Measurements from ENCODE around the gene KCNIP1. TPM values are rescaled to one million over a fixed set of nuclear protein-coding genes. Genes with fewer than 3 reads are reported as not detected.
A peak's percentile ranks its signal among the peaks of the same experiment; 100 is the strongest.

KCNIP1 gene
- total RNA-seq, 2 donors from 2014 or later: not detected

DNA sequence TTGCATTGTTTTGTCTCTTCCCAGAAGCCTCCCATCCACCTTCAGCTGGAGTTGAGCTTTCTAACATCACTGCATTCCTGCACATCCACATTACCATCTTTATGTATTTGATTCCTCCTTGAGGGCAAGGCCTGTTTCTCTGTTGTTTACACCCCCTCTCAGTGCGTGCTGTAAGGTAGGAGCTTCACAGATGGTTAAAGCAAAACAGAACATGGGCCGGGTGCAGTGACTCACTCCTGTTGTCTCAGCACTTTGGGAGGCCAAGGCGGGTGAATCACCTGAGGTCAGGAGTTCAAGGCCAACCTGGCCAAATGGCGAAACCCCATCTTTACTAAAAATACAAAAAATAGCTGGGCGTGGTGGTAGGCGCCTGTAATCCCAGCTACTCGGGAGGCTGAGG, 110.9 kb downstream of the KCNIP1 start:
- Histone ChIP-seq H3K27ac (ENCODE audit: low read depth, low read length) (no peak overlapping the region), H3K36me3 (ENCODE audit: control insufficient read depth, insufficient read depth, low read length) (no peaks in the 10 kb centered on the region), H3K4me3 (ENCODE audit: low read length) (no peak overlapping the region), H3K4me1 (ENCODE audit: control insufficient read depth, insufficient read depth, low read length) (no peaks in the 10 kb centered on the region), H3K27me3 (ENCODE audit: control insufficient read depth, insufficient read depth, low read length, poor library complexity, severe bottlenecking) (peaks cover 42% of the 10 kb centered on the region), H3K9ac (ENCODE audit: extremely low read depth, low read length, poor library complexity, severe bottlenecking) (no peak overlapping the region), H3K9me3 (ENCODE audit: control insufficient read depth, low read length) (no peaks in the 10 kb centered on the region)
- peak; percentile 63 for DNase-seq
- 83 to 88% methylated on average over 7 of the region's 7 CpGs for WGBS, 2 experiments (ENCODE audit: insufficient coverage in 1 of 2, insufficient read length in 1 of 2)
- Mint-ChIP-seq H3K9me3 (no peaks in the 10 kb centered on the region), H3K27me3 (ENCODE audit: insufficient read depth) (peaks cover 2% of the 10 kb centered on the region), H3K4me3 (no peak overlapping the region), H3K4me1 (peaks cover 10% of the 10 kb centered on the region), H3K27ac (no peak overlapping the region), H3K36me3 (ENCODE audit: low read depth) (no peaks in the 10 kb centered on the region)
- TF ChIP-seq, protein P1, sequence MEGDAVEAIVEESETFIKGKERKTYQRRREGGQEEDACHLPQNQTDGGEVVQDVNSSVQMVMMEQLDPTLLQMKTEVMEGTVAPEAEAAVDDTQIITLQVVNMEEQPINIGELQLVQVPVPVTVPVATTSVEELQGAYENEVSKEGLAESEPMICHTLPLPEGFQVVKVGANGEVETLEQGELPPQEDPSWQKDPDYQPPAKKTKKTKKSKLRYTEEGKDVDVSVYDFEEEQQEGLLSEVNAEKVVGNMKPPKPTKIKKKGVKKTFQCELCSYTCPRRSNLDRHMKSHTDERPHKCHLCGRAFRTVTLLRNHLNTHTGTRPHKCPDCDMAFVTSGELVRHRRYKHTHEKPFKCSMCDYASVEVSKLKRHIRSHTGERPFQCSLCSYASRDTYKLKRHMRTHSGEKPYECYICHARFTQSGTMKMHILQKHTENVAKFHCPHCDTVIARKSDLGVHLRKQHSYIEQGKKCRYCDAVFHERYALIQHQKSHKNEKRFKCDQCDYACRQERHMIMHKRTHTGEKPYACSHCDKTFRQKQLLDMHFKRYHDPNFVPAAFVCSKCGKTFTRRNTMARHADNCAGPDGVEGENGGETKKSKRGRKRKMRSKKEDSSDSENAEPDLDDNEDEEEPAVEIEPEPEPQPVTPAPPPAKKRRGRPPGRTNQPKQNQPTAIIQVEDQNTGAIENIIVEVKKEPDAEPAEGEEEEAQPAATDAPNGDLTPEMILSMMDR (conservative IDR thresholded peaks at IDR 0.05): no peak

DNA sequence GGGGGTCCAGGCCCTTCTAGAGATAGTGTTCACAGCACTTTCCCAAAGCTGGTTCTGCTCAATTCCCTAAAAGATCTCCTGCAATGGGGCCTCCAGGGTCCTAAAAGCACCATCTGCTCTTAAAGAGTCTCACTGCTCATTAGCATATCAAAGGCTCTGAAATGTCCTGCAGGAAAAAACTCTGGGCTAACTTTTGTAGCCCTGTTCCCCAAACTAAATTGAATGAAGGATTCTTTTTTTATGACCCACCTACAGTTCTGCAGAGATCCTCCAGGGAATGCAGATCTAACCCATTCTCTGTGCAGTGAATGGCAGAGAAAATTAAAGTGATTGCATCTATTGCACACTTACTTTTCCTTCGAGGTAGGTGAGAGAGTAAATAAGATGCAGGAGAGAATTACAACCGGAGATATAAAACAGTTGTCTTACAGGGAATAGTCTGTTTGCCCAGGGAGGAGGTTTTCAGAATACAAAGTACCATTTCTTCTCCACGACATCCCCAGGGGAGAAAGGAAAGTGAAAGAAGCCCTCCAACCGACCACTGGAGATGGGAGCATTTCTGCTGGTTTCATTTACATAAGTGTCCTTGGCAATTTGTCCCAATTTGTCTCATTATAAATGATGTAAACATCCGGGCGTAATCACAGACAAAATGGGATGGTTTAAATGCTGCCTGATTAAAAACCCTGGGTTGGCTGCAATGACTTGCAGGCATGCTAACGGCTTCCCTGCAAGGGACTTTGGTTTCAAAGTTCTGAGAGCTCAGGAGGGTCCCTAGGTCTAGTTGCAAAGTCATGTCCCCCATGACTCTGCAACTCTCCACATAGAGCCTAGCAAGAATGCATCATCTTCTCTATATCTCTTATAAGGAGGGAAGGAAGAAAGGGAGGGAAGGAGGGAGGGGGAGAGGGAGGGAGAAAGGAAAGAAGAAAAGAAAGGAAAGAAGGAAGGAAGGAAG, 114.0 kb downstream of the KCNIP1 start:
- H3K27me3 ChIP-seq (ENCODE audit: control insufficient read depth, insufficient read depth, low read length, poor library complexity, severe bottlenecking): peaks cover 28% of the 10 kb centered on the region
- WGBS, 2 experiments (ENCODE audit: insufficient coverage in 1 of 2, insufficient read length in 1 of 2): 55 to 70% methylated on average over 6 to 7 of the region's 7 CpGs
- H3K4me1 ChIP-seq (ENCODE audit: control insufficient read depth, insufficient read depth, low read length): no peaks in the 10 kb centered on the region
- Mint-ChIP-seq H3K4me1 (peaks cover 8% of the 10 kb centered on the region), H3K36me3 (ENCODE audit: low read depth) (no peaks in the 10 kb centered on the region), H3K27ac (no peak overlapping the region), H3K27me3 (ENCODE audit: insufficient read depth) (peaks cover 2% of the 10 kb centered on the region), H3K9me3 (no peaks in the 10 kb centered on the region), H3K4me3 (no peak overlapping the region)
- H3K36me3 ChIP-seq (ENCODE audit: control insufficient read depth, insufficient read depth, low read length): no peaks in the 10 kb centered on the region
- no peak for DNase-seq
- no peak overlapping the region for H3K9ac ChIP-seq (ENCODE audit: extremely low read depth, low read length, poor library complexity, severe bottlenecking)
- H3K9me3 ChIP-seq (ENCODE audit: control insufficient read depth, low read length): no peaks in the 10 kb centered on the region
- H3K4me3 ChIP-seq (ENCODE audit: low read length): no peak overlapping the region
- H3K27ac ChIP-seq (ENCODE audit: low read depth, low read length): no peak overlapping the region
- TF ChIP-seq, protein P1 (conservative IDR thresholded peaks at IDR 0.05): no peak

DNA sequence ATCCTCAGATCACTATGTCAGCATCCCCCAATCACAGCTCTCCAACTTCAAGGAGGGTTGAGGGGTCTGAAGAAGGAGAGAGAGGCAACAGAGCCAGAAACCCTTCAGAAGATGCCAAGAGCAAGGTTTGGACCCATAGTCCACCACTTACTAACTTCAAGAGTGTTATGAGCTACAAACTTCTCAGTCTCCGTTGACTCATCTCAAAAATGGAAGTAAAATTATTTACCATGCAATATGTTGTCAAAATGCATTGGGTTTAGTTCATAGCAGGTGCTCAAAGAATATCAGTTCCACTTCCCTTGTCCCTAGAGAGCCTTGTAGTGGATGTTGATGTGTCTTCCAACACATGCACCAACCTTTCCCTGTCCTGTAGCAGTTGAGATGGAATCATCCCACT, 116.0 kb downstream of the KCNIP1 start:
- TF ChIP-seq, protein P1 (conservative IDR thresholded peaks at IDR 0.05): no peak
- Mint-ChIP-seq H3K4me3 (no peak overlapping the region), H3K9me3 (no peaks in the 10 kb centered on the region), H3K27me3 (ENCODE audit: insufficient read depth) (peaks cover 3% of the 10 kb centered on the region), H3K27ac (no peak overlapping the region), H3K36me3 (ENCODE audit: low read depth) (no peaks in the 10 kb centered on the region), H3K4me1 (no peaks in the 10 kb centered on the region)
- 93% methylated on average over 1 of the region's 1 CpG; no CpG with 5 or more reads in 1 of the 2 experiments for WGBS, 2 experiments (ENCODE audit: insufficient coverage in 1 of 2, insufficient read length in 1 of 2)
- DNase-seq: no peak
- Histone ChIP-seq H3K36me3 (ENCODE audit: control insufficient read depth, insufficient read depth, low read length) (no peaks in the 10 kb centered on the region), H3K4me1 (ENCODE audit: control insufficient read depth, insufficient read depth, low read length) (no peaks in the 10 kb centered on the region), H3K9ac (ENCODE audit: extremely low read depth, low read length, poor library complexity, severe bottlenecking) (no peak overlapping the region), H3K27me3 (ENCODE audit: control insufficient read depth, insufficient read depth, low read length, poor library complexity, severe bottlenecking) (peaks cover 22% of the 10 kb centered on the region), H3K4me3 (ENCODE audit: low read length) (no peak overlapping the region), H3K9me3 (ENCODE audit: control insufficient read depth, low read length) (no peaks in the 10 kb centered on the region), H3K27ac (ENCODE audit: low read depth, low read length) (no peak overlapping the region)
